ENCODE data around the gene TSC22D3. TPM values are rescaled to one million over a fixed set of nuclear protein-coding genes. Genes with fewer than 3 reads are reported as not detected.

The TSC22D3 gene
- total and polyA plus RNA-seq, 2 donors (not counting 1 experiment from before 2014, with no cell fraction given): 447 to 3,050 TPM

DNA sequence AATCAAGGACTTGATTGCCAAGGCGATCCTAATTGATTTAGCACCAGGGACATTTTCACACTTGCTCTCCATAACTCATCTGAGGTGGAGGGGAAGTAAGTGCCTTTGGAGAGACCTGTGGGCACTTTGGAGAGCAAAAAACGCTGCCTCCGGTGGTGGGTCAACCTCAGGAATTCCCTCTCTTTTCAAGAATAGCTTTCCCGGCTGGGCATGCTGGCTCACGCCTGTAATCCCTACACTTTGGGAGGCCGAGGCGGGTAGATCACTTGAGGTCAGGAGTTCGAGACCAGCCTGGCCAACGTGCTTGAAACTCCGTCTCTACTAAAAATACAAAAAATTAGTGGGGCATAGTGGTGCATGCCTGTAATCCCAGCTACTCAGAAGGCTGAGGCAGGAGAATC, 98.1 kb downstream of the TSC22D3 start:
- Histone ChIP-seq H3K4me3 (ENCODE audit: control extremely low read depth in 1 of 5, extremely low read depth in 1 of 5, insufficient read depth in 1 of 5, low read depth in 2 of 5, low read length in 4 of 5) (peak overlapping the region in 1 of 5 experiments; percentile 47), H3K27ac (ENCODE audit: low read length in 2 of 2) (peak overlapping the region; percentile 99 to 100), H3K79me2 (ENCODE audit: control insufficient read depth, insufficient read depth, low read length) (peaks cover 9% of the 10 kb centered on the region), H3K9ac (ENCODE audit: low read length) (peak overlapping the region; percentile 70), H3K9me3 (ENCODE audit: control extremely low read depth in 1 of 3, control insufficient read depth in 2 of 3, insufficient read depth in 1 of 3, low read length in 2 of 3) (no peaks in the 10 kb centered on the region), H3K4me1 (ENCODE audit: control insufficient read depth in 2 of 2, insufficient read depth in 2 of 2, low read length in 2 of 2) (peaks cover 54 to 70% of the 10 kb centered on the region in 2 donors), H3K4me2 (replicated peaks; ENCODE audit: low read depth, low read length, poor library complexity, severe bottlenecking) (peak overlapping the region; percentile 90), H3K27me3 (replicated peaks in 1 of 4; ENCODE audit: control extremely low read depth in 1 of 4, control insufficient read depth in 3 of 4, insufficient read depth in 4 of 4, low read length in 3 of 4) (no peaks in the 10 kb centered on the region), H4K20me1 (ENCODE audit: control insufficient read depth, insufficient read depth, low read length, poor library complexity, severe bottlenecking) (no peaks in the 10 kb centered on the region), H2AFZ (ENCODE audit: insufficient read depth, low read depth, low read length, poor library complexity, severe bottlenecking) (no peak overlapping the region), H3K36me3 (replicated peaks in 1 of 2; ENCODE audit: control extremely low read depth in 1 of 2, control insufficient read depth in 1 of 2, extremely low read depth in 1 of 2, insufficient read depth in 2 of 2, low read length in 1 of 2) (no peaks in the 10 kb centered on the region)
- intact Hi-C loops (cut with micrococcal nuclease): no loop called here
- Mint-ChIP-seq H3K4me1 (peaks cover 67% of the 10 kb centered on the region), H3K27ac (peak overlapping the region; percentile 98), H3K9me3 (ENCODE audit: insufficient read depth) (no peaks in the 10 kb centered on the region), H3K4me3 (peak overlapping the region; percentile 88), H3K27me3 (no peaks in the 10 kb centered on the region)
- WGBS (ENCODE audit: insufficient coverage): no CpG with 5 or more reads among the region's 10 CpGs
- DNase-seq (no peak), ATAC-seq (ENCODE audit: low read depth) (no peak)
- TF ChIP-seq EZH2 (IDR thresholded peaks at IDR 0.05; ENCODE audit: borderline replicate concordance, insufficient read depth, low read depth, low read length, poor library complexity, severe bottlenecking) (no peak), CTCF (IDR thresholded peaks at IDR 0.05) (no peak)
- CTCF ChIA-PET: interaction anchor here (1.2 to 9.1 kb wide), 4 partner anchors 9 to 99 kb away, joined by 3 to 318 read pairs (median 10); partner anchors contain the start of genes NCBP2L and TSC22D3
- POLR2A ChIA-PET: interaction anchor here (0.7 to 8.2 kb wide), 4 partner anchors 29 to 98 kb away, joined by 4 to 375 read pairs (median 8); partner anchors contain the start of gene TSC22D3

DNA sequence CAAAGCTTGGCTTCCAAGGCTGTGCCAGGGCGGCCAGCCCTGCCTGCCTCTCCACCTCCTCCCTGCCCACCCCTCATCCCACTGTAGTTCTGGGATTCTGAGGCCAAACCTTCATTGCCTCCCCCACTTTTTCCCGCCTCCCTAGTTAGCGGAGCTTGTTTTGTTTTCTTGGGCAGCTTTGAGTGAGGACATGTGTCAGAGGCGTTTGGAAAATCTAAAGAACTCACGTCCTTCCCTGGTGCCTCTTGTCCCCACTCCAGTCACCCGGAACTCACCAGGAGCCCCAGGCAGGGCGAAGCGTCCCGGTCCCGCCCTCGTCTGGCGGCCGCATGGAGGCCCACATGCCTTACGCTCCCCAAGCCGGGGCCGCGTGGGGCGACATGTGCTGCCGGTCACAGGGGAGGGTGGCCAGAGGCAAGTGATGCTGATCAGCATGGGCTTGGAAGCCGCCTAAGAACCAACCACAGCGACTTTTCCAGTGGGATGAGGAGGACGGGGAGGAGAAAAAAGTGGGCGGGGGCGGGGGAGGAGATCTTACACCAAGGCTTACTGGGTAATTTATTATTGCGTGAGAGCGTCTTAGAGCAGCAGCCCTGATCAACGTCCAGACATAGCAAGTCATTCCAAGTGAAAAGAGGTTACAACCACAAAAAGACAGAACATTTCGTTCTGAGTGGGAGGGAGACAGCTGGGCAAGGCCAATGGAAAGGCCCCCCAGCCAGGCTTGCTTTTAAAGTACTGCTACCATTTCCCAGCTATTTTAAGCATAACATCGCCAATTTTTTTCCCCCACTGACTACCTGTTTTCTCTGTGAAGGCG, 98.8 kb downstream of the TSC22D3 start:
- no peaks in the 10 kb centered on the region for H3K9me3 ChIP-seq (ENCODE audit: control extremely low read depth in 1 of 3, control insufficient read depth in 2 of 3, insufficient read depth in 1 of 3, low read length in 2 of 3)
- peaks cover 67% of the 10 kb centered on the region for H3K4me1 Mint-ChIP-seq
- ChIA-PET POLR2A (interaction anchor here (1.0 to 8.2 kb wide), 4 partner anchors 30 to 99 kb away, joined by 3 to 375 read pairs (median 6); partner anchors contain the start of gene TSC22D3), CTCF (interaction anchor here (0.7 to 9.1 kb wide), 6 partner anchors 8 to 99 kb away, joined by 3 to 318 read pairs (median 4); partner anchors contain the start of genes NCBP2L and TSC22D3)
- peak overlapping the region; percentile 70 for H3K9ac ChIP-seq (ENCODE audit: low read length)
- peaks cover 54 to 71% of the 10 kb centered on the region in 2 donors for H3K4me1 ChIP-seq (ENCODE audit: control insufficient read depth in 2 of 2, insufficient read depth in 2 of 2, low read length in 2 of 2)
- H3K4me3 ChIP-seq (ENCODE audit: control extremely low read depth in 1 of 5, extremely low read depth in 1 of 5, insufficient read depth in 1 of 5, low read depth in 2 of 5, low read length in 4 of 5): peak overlapping the region; percentile 26 to 57 (median 47)
- TF ChIP-seq EZH2 (IDR thresholded peaks at IDR 0.05; ENCODE audit: borderline replicate concordance, insufficient read depth, low read depth, low read length, poor library complexity, severe bottlenecking) (no peak), CTCF (IDR thresholded peaks at IDR 0.05) (no peak)
- peak overlapping the region; percentile 39 for H2AFZ ChIP-seq (ENCODE audit: insufficient read depth, low read depth, low read length, poor library complexity, severe bottlenecking)
- H3K4me2 ChIP-seq (replicated peaks; ENCODE audit: low read depth, low read length, poor library complexity, severe bottlenecking): peak overlapping the region; percentile 90
- H3K4me3 Mint-ChIP-seq: peak overlapping the region; percentile 88
- no peaks in the 10 kb centered on the region for H3K36me3 ChIP-seq (replicated peaks in 1 of 2; ENCODE audit: control extremely low read depth in 1 of 2, control insufficient read depth in 1 of 2, extremely low read depth in 1 of 2, insufficient read depth in 2 of 2, low read length in 1 of 2)
- intact Hi-C loops (cut with micrococcal nuclease): no loop called here
- H3K27ac ChIP-seq (ENCODE audit: low read length in 2 of 2): peak overlapping the region; percentile 99 to 100
- no peaks in the 10 kb centered on the region for H4K20me1 ChIP-seq (ENCODE audit: control insufficient read depth, insufficient read depth, low read length, poor library complexity, severe bottlenecking)
- ATAC-seq (ENCODE audit: low read depth): no peak
- DNase-seq: peak; percentile 61
- H3K27me3 Mint-ChIP-seq: no peaks in the 10 kb centered on the region
- H3K79me2 ChIP-seq (ENCODE audit: control insufficient read depth, insufficient read depth, low read length): peaks cover 9% of the 10 kb centered on the region
- 29% methylated on average over 4 of the region's 30 CpGs for WGBS (ENCODE audit: insufficient coverage)
- peak overlapping the region; percentile 98 for H3K27ac Mint-ChIP-seq
- H3K9me3 Mint-ChIP-seq (ENCODE audit: insufficient read depth): no peaks in the 10 kb centered on the region
- no peaks in the 10 kb centered on the region for H3K27me3 ChIP-seq (replicated peaks in 1 of 4; ENCODE audit: control extremely low read depth in 1 of 4, control insufficient read depth in 3 of 4, insufficient read depth in 4 of 4, low read length in 3 of 4)
